Trophoblast cell (in vitro differentiated cells and primary cell): Measurements from ENCODE around the gene ZCCHC10.

ENCODE experiments used
- DNase-seq, 2 donors: peaks; one replicate each; pipeline ENCODE4 v3.0.0-alpha.2; 2016
- H2AFZ ChIP-seq: 2 replicates; pipeline ENCODE4 v1.6.1; 2013; ENCODE audit warnings: low read length, moderate library complexity, mild to moderate bottlenecking; ENCODE audit not compliant: insufficient read depth, poor library complexity
- H2AK5ac ChIP-seq: 2 replicates; pipeline ENCODE4 v1.6.1; 2013; ENCODE audit warnings: mild to moderate bottlenecking, low read length
- H2BK120ac ChIP-seq: 2 replicates; pipeline ENCODE4 v1.6.1; 2013; ENCODE audit warnings: low read length, mild to moderate bottlenecking, moderate library complexity; ENCODE audit not compliant: insufficient read depth, poor library complexity
- H2BK12ac ChIP-seq: 2 replicates; pipeline ENCODE4 v1.6.1; 2013; ENCODE audit warnings: mild to moderate bottlenecking, low read length, moderate library complexity
- H2BK5ac ChIP-seq: 2 replicates; pipeline ENCODE4 v1.6.1; 2013; ENCODE audit warnings: low read length, low read depth, moderate library complexity, mild to moderate bottlenecking; ENCODE audit not compliant: poor library complexity
- H3K14ac ChIP-seq: 2 replicates; pipeline ENCODE4 v1.6.1; 2013; ENCODE audit warnings: mild to moderate bottlenecking, low read length
- H3K18ac ChIP-seq: 2 replicates; pipeline ENCODE4 v1.6.1; 2013; ENCODE audit warnings: mild to moderate bottlenecking, low read length
- H3K23ac ChIP-seq: 2 replicates; pipeline ENCODE4 v1.6.1; 2013; ENCODE audit warnings: low read length
- H3K27ac ChIP-seq: 2 replicates; pipeline ENCODE4 v1.5.1; 2013; ENCODE audit warnings: low read depth, mild to moderate bottlenecking, inconsistent platforms, low read length, moderate library complexity
- H3K27me3 ChIP-seq: 2 replicates; pipeline ENCODE4 v1.6.1; 2013; ENCODE audit warnings: inconsistent platforms, mild to moderate bottlenecking, low read length, moderate library complexity; ENCODE audit not compliant: insufficient read depth
- H3K36me3 ChIP-seq, 2 experiments: 1 replicate in 1 of 2; 2 replicates in 1 of 2; pipeline ENCODE4 v1.6.1; 2013; ENCODE audit warnings: low read length in 2 of 2, mild to moderate bottlenecking in 2 of 2, moderate library complexity in 1 of 2; ENCODE audit not compliant: insufficient read depth in 2 of 2, control insufficient read depth in 1 of 2
- H3K4ac ChIP-seq: 2 replicates; pipeline ENCODE4 v1.6.1; 2013; ENCODE audit warnings: low read depth, mild to moderate bottlenecking, low read length, moderate library complexity
- H3K4me1 ChIP-seq, 2 experiments: 1 replicate in 1 of 2; 2 replicates in 1 of 2; pipeline ENCODE4 v1.6.1; 2013; ENCODE audit warnings: low read length in 2 of 2, mild to moderate bottlenecking in 2 of 2, moderate library complexity in 1 of 2; ENCODE audit not compliant: insufficient read depth in 2 of 2, control insufficient read depth in 1 of 2
- H3K4me2 ChIP-seq: 2 replicates; pipeline ENCODE4 v1.6.1; 2013; ENCODE audit warnings: inconsistent platforms, mild to moderate bottlenecking, low read length, moderate library complexity
- H3K4me3 ChIP-seq: 2 replicates; pipeline ENCODE4 v1.5.1; 2013; ENCODE audit warnings: mild to moderate bottlenecking, low read depth, low read length, inconsistent platforms
- H3K79me1 ChIP-seq: one replicate; pipeline ENCODE4 v1.6.1; 2013; ENCODE audit warnings: low read length
- H3K79me2 ChIP-seq: 2 replicates; pipeline ENCODE4 v1.6.1; 2013; ENCODE audit warnings: low read length, mild to moderate bottlenecking; ENCODE audit not compliant: control insufficient read depth, insufficient read depth, poor library complexity
- H3K9ac ChIP-seq: 2 replicates; pipeline ENCODE4 v1.6.1; 2013; ENCODE audit warnings: mild to moderate bottlenecking, low read length
- H3K9me3 ChIP-seq: 2 replicates; pipeline ENCODE4 v1.6.1; 2013; ENCODE audit warnings: low read depth, mild to moderate bottlenecking, control low read depth, inconsistent platforms, low read length; ENCODE audit not compliant: insufficient read depth
- H4K12ac ChIP-seq: 2 replicates; pipeline ENCODE4 v1.6.1; 2013; ENCODE audit warnings: low read depth, mild to moderate bottlenecking, low read length, moderate library complexity
- H4K8ac ChIP-seq: 2 replicates; pipeline ENCODE4 v1.6.1; 2013; ENCODE audit warnings: low read depth, mild to moderate bottlenecking, low read length, moderate library complexity
- H4K91ac ChIP-seq: one replicate; pipeline ENCODE4 v1.6.1; 2013; ENCODE audit warnings: low read depth, mild to moderate bottlenecking, low read length, moderate library complexity
- WGBS: extraction: QIAGEN DNeasy Blood & Tissue Kit; methylation state at CpG from one replicate; pipeline ENCODE4 v1.1.7; 2013; ENCODE audit warnings: missing lambda C conversion rate; ENCODE audit not compliant: insufficient read length, insufficient coverage; ENCODE audit errors: extremely low coverage; 5-methylcytosine and 5-hydroxymethylcytosine counted together

ZCCHC10 gene

DNA sequence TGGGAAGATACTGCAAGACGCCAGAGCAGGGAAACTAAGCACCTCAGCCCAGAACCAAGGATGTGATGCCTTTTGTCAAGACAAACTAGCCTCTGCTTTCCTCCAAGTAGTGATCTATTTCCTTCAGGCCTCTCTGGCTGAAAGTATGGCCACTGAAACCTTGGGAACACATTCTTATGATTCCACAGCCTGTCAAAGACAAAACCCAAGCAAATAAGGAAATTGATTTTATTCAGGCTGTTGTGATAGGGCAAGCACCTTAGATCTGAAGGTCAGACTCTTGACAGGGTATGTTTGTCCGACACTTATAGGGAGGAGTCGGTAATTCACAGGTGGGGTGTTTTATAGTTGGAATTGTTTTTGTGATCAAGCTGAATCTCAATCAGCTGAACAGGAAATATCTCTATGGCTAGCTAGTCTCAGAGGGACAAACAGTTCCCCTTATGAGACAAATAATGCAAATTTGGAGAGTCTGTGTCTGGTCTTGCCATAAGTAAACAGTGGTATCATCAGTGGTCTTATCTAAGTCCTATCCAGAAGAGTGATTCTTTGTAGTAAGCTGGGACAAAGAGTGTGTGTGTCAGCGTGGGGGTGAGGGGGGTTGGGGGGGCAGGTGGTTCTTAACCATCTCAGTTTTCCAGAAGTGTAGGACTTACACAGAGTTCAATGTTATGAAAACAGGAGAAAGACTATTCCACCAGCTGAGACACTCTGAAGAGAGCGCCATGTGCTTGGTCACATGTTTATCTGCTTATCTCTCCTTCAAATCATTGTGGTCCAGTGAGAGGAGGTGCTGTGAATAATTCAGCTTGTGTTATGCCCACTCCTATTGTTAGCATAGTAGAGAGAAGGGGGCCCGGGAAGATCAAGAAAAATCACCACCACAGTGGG, 6.7 kb upstream of the ZCCHC10 start:
- no peaks in the 10 kb centered on the region for H3K79me1 ChIP-seq
- no peaks in the 10 kb centered on the region for H3K79me2 ChIP-seq
- H2AFZ ChIP-seq, result no peak overlapping the region
- no peak overlapping the region for H3K4ac ChIP-seq
- WGBS, result no CpG with 5 or more reads among the region's 6 CpGs
- no peak overlapping the region for H3K23ac ChIP-seq
- H2AK5ac ChIP-seq, result no peak overlapping the region
- no peak overlapping the region for H3K18ac ChIP-seq
- no peak for DNase-seq
- H3K27ac ChIP-seq, result no peak overlapping the region
- H2BK12ac ChIP-seq, result no peak overlapping the region
- H3K9ac ChIP-seq, result no peak overlapping the region
- H3K9me3 ChIP-seq, result no peaks in the 10 kb centered on the region
- no peak overlapping the region for H4K12ac ChIP-seq
- no peak overlapping the region for H3K4me3 ChIP-seq
- no peaks in the 10 kb centered on the region for H3K36me3 ChIP-seq
- no peak overlapping the region for H4K91ac ChIP-seq
- H3K4me2 ChIP-seq, result no peak overlapping the region
- H3K4me1 ChIP-seq, result peaks cover 2 to 4% of the 10 kb centered on the region in 2 experiments
- no peak overlapping the region for H2BK120ac ChIP-seq
- no peaks in the 10 kb centered on the region for H3K27me3 ChIP-seq
- H3K14ac ChIP-seq, result no peak overlapping the region
- no peak overlapping the region for H4K8ac ChIP-seq
- no peak overlapping the region for H2BK5ac ChIP-seq

- WGBS, result no CpG with 5 or more reads among the region's 2 CpGs
- Histone ChIP-seq H4K91ac (no peak overlapping the region), H3K23ac (no peak overlapping the region), H4K12ac (no peak overlapping the region), H2BK120ac (no peak overlapping the region), H3K27ac (no peak overlapping the region), H3K79me2 (peaks cover 4% of the 10 kb centered on the region), H3K4me3 (no peak overlapping the region), H3K36me3 (no peaks in the 10 kb centered on the region), H4K8ac (no peak overlapping the region), H3K9ac (no peak overlapping the region), H3K79me1 (peaks cover 5% of the 10 kb centered on the region), H2BK5ac (no peak overlapping the region), H3K18ac (no peak overlapping the region), H2AFZ (no peak overlapping the region), H3K9me3 (no peaks in the 10 kb centered on the region), H2AK5ac (no peak overlapping the region), H3K27me3 (no peaks in the 10 kb centered on the region), H3K4ac (no peak overlapping the region), H3K14ac (no peak overlapping the region), H2BK12ac (no peak overlapping the region), H3K4me2 (no peak overlapping the region), H3K4me1 (peaks cover 2 to 4% of the 10 kb centered on the region in 2 experiments)
- no peak for DNase-seq
Observed at GRCh38 chr5:133030343-133031005, 4.1 kb upstream of the ZCCHC10 start.

DNA sequence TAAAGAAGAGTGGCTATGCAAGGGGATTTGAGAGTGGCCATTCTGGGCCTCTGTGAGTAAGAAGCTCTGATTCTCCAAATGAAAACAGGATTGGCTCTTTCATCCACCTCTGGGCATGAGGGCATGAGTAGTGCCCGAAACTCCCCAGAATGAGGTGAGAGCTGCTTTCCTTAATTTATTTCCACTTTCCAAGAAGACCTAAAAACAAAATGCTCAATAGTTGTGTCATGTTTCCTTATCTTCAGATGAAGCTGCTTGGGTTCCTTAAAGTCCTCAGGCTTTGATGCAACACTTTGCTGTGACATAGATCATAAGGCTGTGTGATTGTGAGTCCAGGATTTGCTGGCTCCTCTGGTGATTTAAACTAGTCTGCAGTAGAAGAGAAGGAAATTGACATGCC, 3.1 kb upstream of the ZCCHC10 start:
- no peak overlapping the region for H2BK5ac ChIP-seq
- H3K4me1 ChIP-seq, result peaks cover 2 to 4% of the 10 kb centered on the region in 2 experiments
- H3K27ac ChIP-seq, result no peak overlapping the region
- H3K27me3 ChIP-seq, result no peaks in the 10 kb centered on the region
- no peak overlapping the region for H2BK120ac ChIP-seq
- no peak overlapping the region for H3K14ac ChIP-seq
- H3K79me2 ChIP-seq, result peaks cover 4% of the 10 kb centered on the region
- no peak overlapping the region for H4K8ac ChIP-seq
- H2AK5ac ChIP-seq, result no peak overlapping the region
- peak; percentile 67 to 81 for DNase-seq
- H3K36me3 ChIP-seq, result no peaks in the 10 kb centered on the region
- H3K9me3 ChIP-seq, result no peaks in the 10 kb centered on the region
- H3K79me1 ChIP-seq, result peaks cover 5% of the 10 kb centered on the region
- H4K12ac ChIP-seq, result no peak overlapping the region
- WGBS, result no CpG with 5 or more reads among the region's 1 CpG
- no peak overlapping the region for H3K4ac ChIP-seq
- no peak overlapping the region for H3K23ac ChIP-seq
- H3K4me3 ChIP-seq, result no peak overlapping the region
- no peak overlapping the region for H3K18ac ChIP-seq
- H2AFZ ChIP-seq, result no peak overlapping the region
- no peak overlapping the region for H4K91ac ChIP-seq
- no peak overlapping the region for H3K4me2 ChIP-seq
- no peak overlapping the region for H2BK12ac ChIP-seq
- no peak overlapping the region for H3K9ac ChIP-seq

DNA sequence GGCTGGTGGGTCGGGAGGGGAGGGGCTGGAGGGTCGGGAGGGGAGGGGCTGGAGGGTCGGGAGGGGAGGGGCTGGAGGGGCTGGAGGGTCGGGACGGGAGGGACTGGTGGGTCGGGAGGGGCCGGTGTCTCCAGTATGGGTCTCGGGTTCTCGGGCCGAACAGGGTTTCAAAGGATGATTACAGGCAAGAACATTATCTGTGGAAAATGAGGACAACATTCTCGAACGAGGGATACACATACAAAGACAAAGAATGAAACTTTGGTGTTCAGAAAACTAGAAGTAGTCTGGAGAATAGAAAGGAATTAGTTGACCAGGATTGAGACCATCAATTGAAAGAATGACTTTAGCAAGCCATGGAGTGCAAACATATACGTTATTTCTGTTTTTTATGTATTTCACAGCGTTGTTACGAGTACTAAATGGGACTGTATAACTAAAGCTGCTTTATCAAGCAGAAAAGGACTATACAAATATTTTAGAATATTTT, 360 bp upstream of the ZCCHC10 start:
- Histone ChIP-seq H3K4me3 (no peak overlapping the region), H3K79me1 (peaks cover 5% of the 10 kb centered on the region), H4K91ac (no peak overlapping the region), H3K23ac (no peak overlapping the region), H3K27me3 (no peaks in the 10 kb centered on the region), H2AFZ (no peak overlapping the region), H3K9me3 (no peaks in the 10 kb centered on the region), H3K14ac (no peak overlapping the region), H3K4me1 (peaks cover 0 to 2% of the 10 kb centered on the region in 2 experiments), H2BK120ac (no peak overlapping the region), H3K79me2 (peaks cover 4% of the 10 kb centered on the region), H4K12ac (no peak overlapping the region), H3K36me3 (peaks cover 3% of the 10 kb centered on the region in 2 experiments), H2AK5ac (no peak overlapping the region), H3K4me2 (peak overlapping the region; percentile 64), H3K27ac (no peak overlapping the region), H3K18ac (no peak overlapping the region), H3K9ac (no peak overlapping the region), H3K4ac (no peak overlapping the region), H2BK12ac (no peak overlapping the region), H2BK5ac (no peak overlapping the region), H4K8ac (no peak overlapping the region)
- no CpG with 5 or more reads among the region's 15 CpGs for WGBS
- DNase-seq, result no peak
